Vagina (tissue), 2 donors: Measurements from ENCODE around the gene KDM4C.

Experiments used
- POLR2A ChIP-seq, 2 donors: fragments of 450-650 bp; IDR thresholded peaks; one replicate each; pipeline ENCODE4 v1.6.1; 2017; ENCODE audit warnings: antibody characterized with exemption in 2 of 2, mild to moderate bottlenecking in 2 of 2, moderate library complexity in 2 of 2
- POLR2AphosphoS5 ChIP-seq, 2 donors: sonication (generic); formaldehyde crosslinking; IDR thresholded peaks; one replicate each; pipeline ENCODE4 v1.9.0; 2017; ENCODE audit warnings: antibody characterized with exemption in 2 of 2, mild to moderate bottlenecking in 2 of 2, low read depth in 1 of 2; ENCODE audit not compliant: insufficient read depth in 1 of 2
- TF ChIP-seq, protein P1 (sequence below), 3 experiments: fragments of 450-650 bp in 2 of 3; fragments of 200-600 bp in 1 of 3; sonication (generic) in 1 of 3; IDR thresholded peaks; one replicate each; pipeline ENCODE4 v1.5.1; 2017 to 2019; ENCODE audit warnings: antibody characterized with exemption in 3 of 3, mild to moderate bottlenecking in 2 of 3, moderate library complexity in 2 of 3

DNA sequence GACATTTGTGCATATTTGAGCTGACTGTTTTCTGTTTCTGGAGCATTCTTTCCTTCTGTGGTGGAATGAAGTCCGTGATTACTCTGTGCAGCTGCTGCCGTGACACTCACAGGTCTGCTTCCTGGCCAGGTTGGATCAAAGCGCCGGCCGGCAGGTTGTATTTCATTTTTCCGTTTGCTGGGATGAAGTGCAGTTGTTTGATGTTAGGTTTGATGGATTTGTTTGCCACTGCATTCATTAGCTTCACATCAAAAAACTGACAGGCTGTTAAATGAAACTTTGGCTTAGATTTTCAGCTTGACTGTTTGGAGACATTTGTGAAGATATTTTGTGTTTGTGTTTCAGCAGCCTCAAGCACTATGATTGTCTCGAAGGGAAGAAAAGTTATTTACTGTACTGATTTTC lies 140.1 kb downstream of the KDM4C start:
- TF ChIP-seq, protein P1, sequence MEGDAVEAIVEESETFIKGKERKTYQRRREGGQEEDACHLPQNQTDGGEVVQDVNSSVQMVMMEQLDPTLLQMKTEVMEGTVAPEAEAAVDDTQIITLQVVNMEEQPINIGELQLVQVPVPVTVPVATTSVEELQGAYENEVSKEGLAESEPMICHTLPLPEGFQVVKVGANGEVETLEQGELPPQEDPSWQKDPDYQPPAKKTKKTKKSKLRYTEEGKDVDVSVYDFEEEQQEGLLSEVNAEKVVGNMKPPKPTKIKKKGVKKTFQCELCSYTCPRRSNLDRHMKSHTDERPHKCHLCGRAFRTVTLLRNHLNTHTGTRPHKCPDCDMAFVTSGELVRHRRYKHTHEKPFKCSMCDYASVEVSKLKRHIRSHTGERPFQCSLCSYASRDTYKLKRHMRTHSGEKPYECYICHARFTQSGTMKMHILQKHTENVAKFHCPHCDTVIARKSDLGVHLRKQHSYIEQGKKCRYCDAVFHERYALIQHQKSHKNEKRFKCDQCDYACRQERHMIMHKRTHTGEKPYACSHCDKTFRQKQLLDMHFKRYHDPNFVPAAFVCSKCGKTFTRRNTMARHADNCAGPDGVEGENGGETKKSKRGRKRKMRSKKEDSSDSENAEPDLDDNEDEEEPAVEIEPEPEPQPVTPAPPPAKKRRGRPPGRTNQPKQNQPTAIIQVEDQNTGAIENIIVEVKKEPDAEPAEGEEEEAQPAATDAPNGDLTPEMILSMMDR (IDR thresholded peaks at IDR 0.05): no peak
- TF ChIP-seq POLR2A (IDR thresholded peaks at IDR 0.05): no peak
- no peak for TF ChIP-seq POLR2AphosphoS5 (IDR thresholded peaks at IDR 0.05; ENCODE audit: insufficient read depth in 1 of 2, low read depth in 1 of 2)
